ENCODE data around the gene CIB4. TPM values are rescaled to one million over a fixed set of nuclear protein-coding genes. Genes with fewer than 3 reads are reported as not detected.

The CIB4 gene
- total and polyA plus RNA-seq, 7 donors, result not detected

GRCh38 chr2:26537826-26538475, 103.2 kb downstream of the CIB4 start:
- intact Hi-C loops (cut with DNase I), result no loop called here

GRCh38 chr2:26537069-26537825, 103.9 kb downstream of the CIB4 start:
- intact Hi-C loops (cut with DNase I), result no loop called here
- WGBS, 3 donors, result 85 to 89% (median 88%) methylated on average over 17 of the region's 17 CpGs
- no peak overlapping the region for H3K4me3 ChIP-seq
- no peak for DNase-seq
- H3K36me3 ChIP-seq (ENCODE audit: insufficient read depth in 1 of 2, low read depth in 1 of 2), result no peaks in the 10 kb centered on the region
- ATAC-seq, result no peak
- no peak for TF ChIP-seq CTCF (IDR thresholded peaks at IDR 0.05)
- H3K27me3 ChIP-seq (ENCODE audit: insufficient read depth in 3 of 3, low read length in 2 of 3), result no peaks in the 10 kb centered on the region
- no peak overlapping the region for H3K27ac ChIP-seq
- peaks cover 3% of the 10 kb centered on the region for H3K4me1 ChIP-seq
- H3K9me3 ChIP-seq, result no peaks in the 10 kb centered on the region

More at GRCh38 chr2:26537826-26538475, 103.2 kb downstream of the CIB4 start:
- Histone ChIP-seq H3K4me1 (peaks cover 3% of the 10 kb centered on the region), H3K4me3 (no peak overlapping the region), H3K36me3 (ENCODE audit: insufficient read depth in 1 of 2, low read depth in 1 of 2) (no peaks in the 10 kb centered on the region), H3K9me3 (no peaks in the 10 kb centered on the region), H3K27ac (no peak overlapping the region), H3K27me3 (ENCODE audit: insufficient read depth in 3 of 3, low read length in 2 of 3) (no peaks in the 10 kb centered on the region)
- ATAC-seq (no peak), DNase-seq (no peak)
- 81 to 86% (median 83%) methylated on average over 14 of the region's 14 CpGs for WGBS, 3 donors
- no peak for TF ChIP-seq CTCF (IDR thresholded peaks at IDR 0.05)

- no peaks in the 10 kb centered on the region for H3K36me3 ChIP-seq (ENCODE audit: insufficient read depth in 1 of 2, low read depth in 1 of 2)
- DNase-seq (no peak), ATAC-seq (no peak)
- intact Hi-C loops (cut with DNase I), result no loop called here
- WGBS, 3 donors, result 76 to 86% (median 80%) methylated on average over 20 of the region's 20 CpGs
- no peak for TF ChIP-seq CTCF (IDR thresholded peaks at IDR 0.05)
- H3K27me3 ChIP-seq (ENCODE audit: insufficient read depth in 3 of 3, low read length in 2 of 3), result no peaks in the 10 kb centered on the region
- H3K9me3 ChIP-seq, result no peaks in the 10 kb centered on the region
- no peak overlapping the region for H3K27ac ChIP-seq
- H3K4me1 ChIP-seq, result peaks cover 3% of the 10 kb centered on the region
- H3K4me3 ChIP-seq, result no peak overlapping the region
These were observed 104.6 kb downstream of the CIB4 start for GRCh38 chr2:26536371-26537068.

- Histone ChIP-seq H3K4me3 (no peak overlapping the region), H3K4me1 (peaks cover 3% of the 10 kb centered on the region), H3K9me3 (no peaks in the 10 kb centered on the region), H3K27ac (no peak overlapping the region), H3K36me3 (ENCODE audit: insufficient read depth in 1 of 2, low read depth in 1 of 2) (no peaks in the 10 kb centered on the region), H3K27me3 (ENCODE audit: insufficient read depth in 3 of 3, low read length in 2 of 3) (no peaks in the 10 kb centered on the region)
- no peak for TF ChIP-seq CTCF (IDR thresholded peaks at IDR 0.05)
- ATAC-seq, result no peak
- WGBS, 3 donors, result 67 to 79% (median 73%) methylated on average over 8 of the region's 8 CpGs
- intact Hi-C loops (cut with DNase I), result no loop called here
- DNase-seq, result no peak
These were observed 105.4 kb downstream of the CIB4 start for GRCh38 chr2:26535663-26536275.

Measured in psoas muscle (tissue), 8 donors.